Superior temporal gyrus (tissue), 1 donor: ENCODE results near the gene NDUFS2.
A peak's percentile ranks its signal among the peaks of the same experiment; 100 is the strongest.

Experiments used
- DNase-seq: peaks from one replicate; pipeline ENCODE4 v3.0.0-alpha.2; 2016; ENCODE audit errors: extremely low spot score

Gene NDUFS2

DNA sequence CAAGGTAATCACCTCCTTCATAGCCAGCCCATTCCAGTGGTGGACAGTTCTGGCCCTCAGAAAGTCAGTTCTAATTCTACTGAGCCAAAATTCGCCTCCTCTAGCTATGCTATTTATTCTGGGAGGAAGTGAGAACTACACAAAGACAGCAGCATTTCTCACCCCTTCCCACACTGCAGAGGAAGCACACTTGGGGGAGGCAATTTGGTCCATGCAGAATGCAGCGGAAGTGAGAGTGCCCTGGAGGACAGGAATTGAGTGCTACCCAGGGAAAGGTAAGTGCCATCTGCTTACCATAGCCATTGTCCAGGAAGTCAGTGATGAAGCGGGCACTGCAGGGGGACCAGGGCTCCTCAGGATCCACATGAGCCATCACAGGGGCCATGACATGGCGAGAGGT, 7.0 kb upstream of the NDUFS2 start:
- peak; percentile 57 for DNase-seq

DNA sequence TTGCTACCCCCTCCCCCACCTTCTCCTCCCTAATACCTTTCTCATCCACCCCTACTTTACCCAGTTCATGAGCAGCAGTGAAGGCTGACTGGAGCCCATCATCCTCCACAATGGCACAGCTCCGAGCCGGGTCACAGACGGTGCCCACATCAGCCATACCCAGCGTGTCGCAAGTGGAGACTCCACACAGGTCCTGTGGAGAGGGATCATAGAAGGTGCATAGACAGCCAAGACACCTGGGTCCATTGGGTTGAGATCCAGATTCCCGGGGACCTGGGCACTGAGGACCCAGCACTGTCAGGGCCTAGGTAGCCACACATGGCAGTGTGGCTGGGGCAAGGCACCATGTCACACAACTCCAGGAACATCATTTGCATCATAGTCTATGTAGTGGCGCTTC, 6.1 kb upstream of the NDUFS2 start:
- DNase-seq = no peak

DNA sequence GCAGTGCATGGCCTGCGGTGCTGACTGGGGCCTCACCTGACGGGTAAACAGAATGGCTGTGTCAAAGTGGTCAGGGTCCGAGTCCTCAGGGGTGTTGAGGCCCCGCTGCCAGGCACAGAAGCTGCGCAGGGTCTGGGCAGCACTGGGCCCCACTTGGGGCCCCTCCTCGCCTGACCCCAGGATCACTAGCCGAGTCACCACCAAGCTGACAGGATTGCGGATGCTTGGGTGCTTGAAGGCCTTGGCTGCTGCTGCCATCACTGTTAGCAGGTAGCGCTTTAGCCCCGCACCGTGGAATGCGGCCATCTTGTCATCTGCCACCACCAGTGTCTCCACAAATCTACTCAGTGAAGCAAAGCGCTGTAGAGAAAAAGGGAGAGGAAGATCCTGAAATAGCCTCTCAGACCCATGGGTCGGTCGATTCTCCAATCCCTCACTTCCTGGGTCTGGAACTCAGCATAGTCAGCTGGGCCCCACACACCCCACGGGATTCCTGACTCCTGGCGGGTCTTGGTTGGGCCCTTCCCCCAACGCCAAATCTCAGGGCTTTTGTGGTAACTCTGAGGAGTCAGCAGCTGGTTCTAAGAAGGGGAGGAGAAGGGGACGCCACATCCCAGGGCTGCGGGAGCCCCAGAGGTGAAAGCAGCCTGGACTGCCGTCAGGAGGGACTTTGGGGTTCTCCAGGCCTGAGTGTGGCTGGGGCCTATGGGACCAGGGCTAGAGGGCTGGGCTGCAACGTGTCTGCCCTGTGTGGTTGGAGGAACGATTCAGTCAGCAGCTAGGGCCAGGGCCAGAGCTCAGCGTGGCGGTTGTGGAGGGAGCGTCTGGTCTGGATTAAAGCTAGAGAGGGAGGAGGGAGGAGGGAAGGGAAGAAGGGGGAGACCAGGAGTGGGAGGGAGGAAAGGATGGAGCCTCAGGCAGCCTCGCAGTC, 5.4 kb upstream of the NDUFS2 start:
- DNase-seq = no peak

DNA sequence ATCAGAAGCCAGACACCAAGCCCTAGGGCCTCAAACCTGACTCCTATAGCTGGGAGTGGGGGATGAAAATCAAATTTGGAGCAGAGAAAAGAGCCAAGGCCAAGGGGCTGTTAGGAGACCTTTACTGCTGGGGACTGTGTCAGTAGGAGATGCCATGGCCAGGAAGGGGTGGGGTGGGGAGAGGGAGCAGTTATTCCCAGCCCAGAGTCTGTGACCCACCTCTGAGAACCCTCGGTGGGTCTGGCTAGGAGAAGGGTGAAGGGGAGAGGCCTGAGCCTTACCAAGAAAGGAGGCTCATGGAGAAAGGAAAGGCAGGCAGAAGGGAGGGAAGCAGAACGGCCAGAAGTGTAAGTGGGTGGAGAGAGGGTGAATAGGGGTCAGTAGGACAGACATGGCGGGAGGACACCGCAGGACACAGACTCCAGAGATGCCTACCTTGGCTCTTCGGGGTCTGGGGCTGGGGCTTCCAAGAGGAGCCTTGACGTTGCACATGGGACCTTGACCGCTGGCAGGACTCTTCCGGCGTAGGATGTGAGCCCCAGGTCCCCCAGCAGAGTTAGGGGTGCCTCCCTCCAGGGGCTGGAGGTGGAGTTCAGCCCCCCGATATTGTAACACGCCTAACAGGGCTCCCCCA, 4.5 kb upstream of the NDUFS2 start:
- no peak for DNase-seq

DNA sequence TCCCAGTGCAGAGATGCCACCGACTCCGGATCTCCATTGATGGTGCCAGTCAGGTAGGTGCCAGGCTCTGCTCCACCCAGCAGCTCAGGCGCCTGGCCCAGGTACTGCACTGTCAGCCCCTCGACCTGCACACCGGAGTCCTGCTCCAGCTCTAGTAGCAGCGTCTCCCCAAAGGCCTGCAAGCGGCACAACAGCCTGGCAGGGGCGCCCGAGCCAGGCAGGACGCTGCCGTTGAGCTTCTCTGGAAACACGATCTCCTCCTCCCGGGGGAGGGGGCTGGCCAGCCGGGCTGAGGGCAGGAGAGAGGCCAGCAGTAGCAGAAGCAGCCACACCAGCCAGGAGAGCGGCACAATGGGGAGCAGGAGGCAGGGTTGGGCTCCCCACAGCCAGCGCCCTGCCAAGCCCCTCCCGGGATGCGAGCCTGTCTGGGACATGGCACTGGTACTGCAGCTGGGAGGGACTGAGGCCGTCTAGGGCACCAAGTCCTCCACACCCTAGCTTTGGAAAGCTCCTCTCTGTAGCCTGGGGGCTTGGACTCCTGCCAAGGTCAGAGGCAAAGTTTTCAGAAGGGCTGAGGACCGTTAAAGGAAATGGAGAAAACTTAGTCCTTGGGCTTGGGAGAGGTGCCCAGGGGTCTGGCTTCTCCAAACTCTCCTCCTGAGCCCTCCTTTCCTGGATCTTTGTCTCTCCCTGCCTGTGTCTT, 3.8 kb upstream of the NDUFS2 start:
- no peak for DNase-seq

DNA sequence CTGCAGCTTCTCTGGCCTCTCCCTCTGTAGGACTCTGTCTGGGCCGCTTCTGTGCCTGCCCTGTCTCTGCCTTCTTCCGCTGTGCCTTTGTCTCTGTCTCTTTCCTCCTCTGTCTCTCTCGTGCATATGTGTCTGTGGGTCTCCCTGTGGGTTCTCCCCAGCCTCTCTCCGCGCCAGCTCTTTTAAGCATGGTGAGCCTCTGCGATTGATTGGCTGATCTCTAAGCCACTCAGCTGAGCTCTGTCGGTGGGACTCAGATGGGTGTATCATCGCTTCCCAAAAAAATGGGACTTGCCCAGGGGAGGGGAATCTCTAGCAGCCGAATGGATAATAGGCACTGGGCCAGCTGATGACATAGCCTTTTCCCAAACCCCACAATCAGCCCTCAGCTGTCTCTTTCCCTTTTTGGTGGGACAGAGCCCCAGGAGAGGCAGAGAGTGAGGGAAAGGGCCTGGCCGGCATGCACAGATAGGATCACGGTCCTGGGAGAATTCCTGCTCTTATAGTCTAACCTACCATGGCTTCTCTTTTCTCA, 3.2 kb upstream of the NDUFS2 start, which contains the start of gene ADAMTS4:
ADAMTS4 (minus strand) TSS at position 158 of the 535 bp plus-strand sequence. CDS start 427 bp downstream, outside the sequence.
- peak; percentile 97 for DNase-seq

DNA sequence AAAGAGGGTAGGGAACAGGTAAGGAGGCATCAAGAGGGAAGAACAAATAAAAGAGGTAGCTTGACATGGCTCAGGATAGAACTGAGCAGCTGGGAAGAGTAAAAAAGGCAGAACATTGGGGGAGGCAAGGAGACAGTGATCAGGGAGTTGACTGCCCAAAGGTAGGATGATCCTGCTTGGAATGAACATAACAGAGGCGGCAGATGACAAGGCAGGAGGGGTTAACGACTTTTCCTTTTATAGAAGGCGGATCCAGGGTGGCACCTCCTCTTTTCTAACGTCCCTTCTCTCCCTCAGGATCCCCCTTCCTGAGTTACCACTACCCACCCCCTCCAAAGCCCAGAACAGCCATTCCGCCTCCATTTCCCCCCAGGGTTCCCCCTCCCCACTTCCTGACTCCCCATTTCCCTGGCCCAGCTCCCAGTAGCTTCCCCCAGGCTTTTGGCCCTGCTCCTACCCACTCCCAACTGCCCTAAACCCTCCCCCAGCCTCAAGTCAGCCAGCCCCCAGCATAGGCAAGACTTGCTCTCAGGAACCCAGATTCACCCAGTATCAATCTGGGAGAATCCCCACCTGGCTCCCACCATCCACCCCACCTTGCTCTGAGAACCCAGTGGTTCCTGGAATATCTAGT, 2.5 kb upstream of the NDUFS2 start:
- DNase-seq = no peak

DNA sequence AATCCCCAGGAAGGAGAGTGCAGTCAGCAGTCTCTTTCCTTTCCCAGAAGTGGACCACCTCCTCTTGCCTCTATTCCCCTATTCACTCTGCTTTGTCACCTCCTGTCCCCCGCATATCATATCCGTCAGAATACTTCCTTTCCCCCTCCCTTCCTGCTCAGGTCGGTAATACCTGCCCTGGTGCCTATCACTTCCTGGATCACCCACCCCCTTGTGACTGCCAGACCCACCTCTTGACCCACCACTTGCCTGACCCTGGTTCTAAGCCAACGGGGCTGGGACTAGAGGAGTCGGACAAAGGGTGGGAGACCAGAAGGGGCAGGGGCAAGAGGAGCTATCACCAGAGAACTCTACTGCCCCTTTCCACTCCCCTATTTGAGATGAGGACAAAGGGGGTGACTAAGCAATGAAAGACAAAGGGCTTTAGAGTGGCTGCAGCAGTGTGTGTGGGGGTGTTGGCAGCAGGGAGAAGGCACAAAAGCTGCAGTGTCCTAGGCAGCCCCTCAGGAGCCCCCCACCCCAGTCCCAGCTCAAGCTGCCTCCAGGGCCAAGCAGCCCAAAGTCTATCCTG, 1.7 kb upstream of the NDUFS2 start:
- DNase-seq = peak; percentile 88

DNA sequence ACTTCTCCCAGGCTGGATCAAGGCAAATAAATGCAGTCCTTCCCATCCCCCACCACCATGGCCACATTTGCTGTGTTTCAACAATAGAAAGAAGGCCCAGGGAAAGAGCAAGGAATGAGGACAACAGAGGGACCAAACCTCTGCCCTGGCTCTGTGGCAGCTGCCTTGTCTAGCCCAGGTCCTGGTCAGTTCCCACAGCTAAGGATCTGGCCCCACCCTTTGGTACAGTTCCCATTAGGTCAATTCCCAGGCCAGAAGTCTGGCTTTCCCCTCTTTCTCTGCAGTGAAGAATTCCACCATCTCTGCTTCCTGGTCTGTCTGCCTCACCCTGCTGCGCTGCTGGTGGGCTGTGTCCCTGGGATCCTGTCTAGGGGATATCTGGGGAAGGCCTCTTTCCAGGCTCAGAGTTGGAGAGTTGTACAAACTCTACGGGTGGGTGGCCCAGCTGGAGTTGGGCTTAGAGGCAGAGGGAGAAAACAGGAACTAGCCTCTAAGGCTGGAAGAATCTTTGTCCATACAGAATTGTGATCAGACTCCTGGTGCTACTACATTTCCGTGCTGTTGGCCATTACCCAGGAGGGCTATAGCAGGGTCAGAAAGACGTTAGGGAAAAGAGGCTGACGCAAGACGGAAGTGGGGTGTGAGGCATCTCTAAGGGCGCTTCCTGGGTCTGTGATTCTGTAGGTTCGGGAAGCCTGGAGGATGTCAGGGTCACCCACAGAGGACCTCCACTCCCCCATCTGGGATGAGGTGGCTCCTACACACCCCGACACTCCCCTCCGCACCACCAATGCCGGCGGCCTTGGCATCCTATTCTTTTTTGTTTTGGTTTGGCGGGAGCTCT, 953 bp upstream of the NDUFS2 start:
- DNase-seq = peak; percentile 68

DNA sequence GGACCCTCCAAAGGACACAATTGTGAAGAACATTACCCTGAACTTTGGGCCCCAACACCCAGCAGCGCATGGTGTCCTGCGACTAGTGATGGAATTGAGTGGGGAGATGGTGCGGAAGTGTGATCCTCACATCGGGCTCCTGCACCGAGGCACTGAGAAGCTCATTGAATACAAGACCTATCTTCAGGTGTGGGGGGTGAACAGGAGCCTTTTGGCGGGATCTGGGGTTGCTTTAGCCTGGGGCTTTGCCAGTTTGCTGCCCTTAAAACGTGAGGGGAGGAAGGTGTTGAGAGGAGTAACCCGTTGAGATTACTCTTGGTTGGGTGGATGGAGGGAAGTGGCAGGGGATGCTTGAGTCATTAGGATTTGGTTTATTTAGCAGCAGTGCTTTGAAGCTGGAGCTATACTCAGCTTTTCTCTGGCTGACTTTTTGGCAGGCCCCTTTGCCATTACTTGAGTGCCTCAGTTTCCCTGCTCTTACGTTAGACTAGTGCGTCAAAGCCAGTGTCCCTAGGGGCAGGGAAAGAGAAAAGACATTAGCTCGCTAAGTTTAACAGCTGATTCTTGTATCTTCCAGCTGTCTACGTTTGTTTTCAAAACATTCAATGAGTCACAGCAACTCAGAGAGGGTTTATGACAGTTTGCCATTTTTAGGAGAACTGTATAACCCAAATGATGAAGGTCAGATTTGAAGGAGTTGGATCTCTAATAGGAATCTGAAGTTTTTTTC, 4.4 kb downstream of the NDUFS2 start:
- DNase-seq = no peak

DNA sequence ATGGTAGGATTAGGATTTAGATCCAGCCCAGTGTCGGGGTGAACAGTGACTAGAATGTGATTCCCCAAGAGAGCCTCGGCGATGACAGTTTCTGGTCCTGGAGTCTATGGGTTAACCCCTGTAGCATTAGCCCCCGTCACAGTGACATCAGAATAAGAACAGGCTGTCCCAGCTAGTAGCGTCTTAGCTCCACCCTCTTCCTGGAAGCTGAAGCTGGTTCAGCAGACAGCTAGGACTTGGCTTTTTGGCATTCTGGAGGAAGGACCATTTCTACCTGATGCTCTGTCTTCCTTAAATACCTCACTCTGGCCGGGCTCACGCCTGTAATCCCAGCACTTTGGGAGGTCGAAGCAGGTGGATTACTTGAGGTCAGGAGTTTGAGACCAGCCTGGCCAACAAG, 5.0 kb downstream of the NDUFS2 start:
- DNase-seq = no peak

DNA sequence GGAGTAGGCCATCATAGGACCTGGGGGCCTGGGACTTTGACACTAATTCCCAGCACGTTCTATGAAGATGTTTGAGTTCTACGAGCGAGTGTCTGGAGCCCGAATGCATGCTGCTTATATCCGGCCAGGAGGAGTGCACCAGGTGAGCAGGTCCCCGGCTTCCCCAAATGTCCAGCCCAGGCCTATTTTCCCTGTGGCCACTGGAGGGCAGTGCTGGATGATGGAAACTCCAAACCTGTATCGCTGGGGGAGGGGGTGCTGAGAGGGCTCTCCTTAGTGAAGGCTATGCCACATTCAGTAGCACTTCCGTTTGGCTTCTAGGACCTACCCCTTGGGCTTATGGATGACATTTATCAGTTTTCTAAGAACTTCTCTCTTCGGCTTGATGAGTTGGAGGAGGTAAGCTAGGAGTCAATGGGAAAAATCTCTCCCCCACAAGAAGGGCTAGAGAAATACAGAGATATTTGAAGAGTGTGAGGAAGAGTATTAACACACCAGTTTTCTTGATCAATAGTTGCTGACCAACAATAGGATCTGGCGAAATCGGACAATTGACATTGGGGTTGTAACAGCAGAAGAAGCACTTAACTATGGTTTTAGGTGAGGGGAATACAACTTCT, 7.7 kb downstream of the NDUFS2 start:
- DNase-seq = peak; percentile 81

DNA sequence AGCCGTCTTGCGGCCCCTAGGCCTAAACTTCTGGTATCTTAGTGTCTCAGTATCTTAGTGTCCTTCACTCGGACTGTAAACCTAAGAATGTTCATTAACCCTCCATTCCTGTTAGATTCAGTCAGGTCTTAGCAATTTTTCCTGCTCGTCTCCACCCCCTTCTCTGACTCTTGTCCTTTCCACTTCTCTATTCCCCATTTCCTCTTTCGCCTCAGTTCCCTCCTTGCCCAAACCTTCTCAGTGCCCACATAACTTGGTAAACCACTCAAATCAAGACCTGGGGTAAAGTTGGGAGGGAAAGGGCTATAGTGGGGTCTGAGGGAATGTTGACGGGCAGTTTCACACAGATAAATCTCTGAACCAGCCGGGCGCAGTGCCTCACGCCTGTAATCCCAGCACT, 12.2 kb downstream of the NDUFS2 start:
- no peak for DNase-seq

DNA sequence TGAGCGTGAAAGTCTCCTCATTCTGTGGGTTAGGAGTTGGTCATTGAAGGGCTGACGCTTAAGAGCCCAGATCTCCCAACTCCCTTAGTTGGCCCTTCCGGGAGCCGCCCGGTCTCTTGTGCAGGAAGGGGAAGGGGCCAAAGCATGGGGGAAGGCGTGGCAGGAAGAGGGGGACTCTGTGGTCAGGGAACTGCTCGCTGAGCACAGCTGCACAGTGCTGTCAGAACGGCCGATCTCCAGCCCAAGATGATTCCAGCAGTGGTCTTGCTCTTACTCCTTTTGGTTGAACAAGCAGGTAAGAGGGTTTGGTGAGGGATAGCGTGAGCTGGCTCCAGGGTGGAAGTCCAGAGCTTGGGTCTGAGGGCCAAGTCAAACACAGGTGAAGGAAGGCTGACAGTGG, 12.9 kb downstream of the NDUFS2 start, which contains the start of gene FCER1G:
FCER1G (plus strand) TSS at position 220 of the 400 bp plus-strand sequence; CDS start at position 247, 27 bp downstream.
- DNase-seq = no peak

DNA sequence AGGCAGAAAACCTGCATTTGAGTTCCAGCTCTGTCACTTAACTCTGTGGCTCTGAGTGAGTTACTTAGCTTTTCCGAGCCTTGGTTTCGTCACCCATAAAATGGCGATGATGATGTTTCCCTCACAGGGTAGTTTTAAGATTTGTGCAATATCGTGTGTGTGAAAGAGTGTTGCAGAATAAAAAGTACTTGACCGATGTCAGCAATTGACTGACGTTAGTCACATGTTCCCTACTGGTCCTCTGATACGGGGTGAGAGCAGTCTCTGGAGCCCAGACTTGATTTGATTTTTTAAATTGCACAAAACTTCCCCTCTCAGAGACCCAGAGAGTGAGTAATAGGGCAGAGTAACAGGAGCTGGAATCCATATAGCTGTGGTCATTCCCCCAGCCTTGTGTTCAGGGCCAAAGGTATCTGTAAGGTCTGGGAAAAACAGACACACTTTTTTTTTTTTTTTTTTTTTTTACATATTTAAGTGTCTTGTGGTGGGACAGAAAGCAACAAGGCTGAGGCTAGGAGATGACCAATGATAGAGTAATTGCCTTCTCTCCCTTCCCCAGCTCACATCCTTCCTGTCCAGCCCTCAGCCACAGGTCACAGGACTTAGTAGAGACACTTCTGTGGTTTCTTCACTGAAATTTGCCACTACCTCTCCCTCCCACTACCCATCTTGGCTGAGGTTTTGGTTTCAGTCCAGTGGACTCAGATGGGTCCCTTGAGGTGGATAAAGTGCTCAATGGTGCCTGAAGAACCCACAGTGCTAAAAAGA, 15.0 kb downstream of the NDUFS2 start:
- DNase-seq = no peak

DNA sequence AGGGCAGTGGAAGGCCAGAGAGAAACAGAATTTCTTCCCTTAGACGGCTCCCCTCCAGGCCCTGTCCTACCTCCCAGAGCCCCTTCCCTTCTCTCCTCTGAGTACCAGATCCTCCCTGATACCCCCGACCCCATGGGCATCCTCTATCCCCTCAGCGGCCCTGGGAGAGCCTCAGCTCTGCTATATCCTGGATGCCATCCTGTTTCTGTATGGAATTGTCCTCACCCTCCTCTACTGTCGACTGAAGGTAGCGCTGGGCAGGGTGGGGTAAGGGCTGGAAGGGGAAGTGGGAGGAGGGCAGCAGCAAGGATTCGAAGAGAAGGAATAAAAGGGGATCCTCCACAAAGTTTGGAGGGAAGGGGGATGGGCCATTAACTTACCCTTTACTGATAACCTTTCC, 15.7 kb downstream of the NDUFS2 start:
- no peak for DNase-seq

DNA sequence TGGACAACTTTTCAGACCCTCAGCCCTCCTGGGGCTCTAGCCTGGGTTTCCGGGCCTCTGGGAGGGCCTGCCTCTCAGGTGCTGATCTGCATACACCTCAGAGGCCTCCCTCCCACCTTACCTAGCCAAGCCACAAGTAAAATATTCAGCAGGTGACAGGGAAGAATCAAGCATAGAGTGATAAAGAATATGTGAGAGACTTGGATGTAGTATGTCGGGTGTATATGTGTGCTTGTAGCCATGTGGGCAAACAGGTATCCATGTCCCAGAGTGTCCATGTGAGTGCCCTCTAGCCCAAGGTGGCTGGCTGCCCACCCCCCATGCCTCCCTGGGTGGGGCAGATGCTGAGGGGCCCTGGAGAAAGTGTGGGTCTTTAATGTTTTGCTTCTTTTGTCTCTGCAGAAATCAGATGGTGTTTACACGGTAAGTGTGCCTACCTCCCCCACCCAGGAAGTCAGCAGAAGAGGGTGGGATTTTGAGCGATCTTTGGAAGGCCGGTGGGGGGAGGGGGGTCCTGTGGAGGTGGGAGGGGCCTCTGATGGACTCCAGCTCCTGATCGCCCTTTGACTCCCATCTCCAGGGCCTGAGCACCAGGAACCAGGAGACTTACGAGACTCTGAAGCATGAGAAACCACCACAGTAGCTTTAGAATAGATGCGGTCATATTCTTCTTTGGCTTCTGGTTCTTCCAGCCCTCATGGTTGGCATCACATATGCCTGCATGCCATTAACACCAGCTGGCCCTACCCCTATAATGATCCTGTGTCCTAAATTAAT, 16.3 kb downstream of the NDUFS2 start:
- DNase-seq = no peak
